HG03066 (cell line): Measurements from ENCODE around the gene CRIP1.

Source experiments
- ATAC-seq: cut with Tn5 transposase; IDR thresholded peaks from one replicate; pipeline ENCODE4 v1.9.1; 2021; ENCODE audit warnings: low read depth; ENCODE audit not compliant: unreplicated experiment

Gene CRIP1

GRCh38 chr14:105502446-105503295 is 16.0 kb downstream of the CRIP1 start:
- ATAC-seq, result no peak

GRCh38 chr14:105503296-105503640 is 16.6 kb downstream of the CRIP1 start:
- no peak for ATAC-seq

- ATAC-seq, result no peak
These were observed 17.4 kb downstream of the CRIP1 start for GRCh38 chr14:105503935-105504692.

GRCh38 chr14:105505101-105505500 is 18.4 kb downstream of the CRIP1 start:
- no peak for ATAC-seq

- ATAC-seq, result no peak
These were observed 20.6 kb downstream of the CRIP1 start for GRCh38 chr14:105507247-105507646.

- no peak for ATAC-seq
These were observed 21.4 kb downstream of the CRIP1 start for GRCh38 chr14:105508069-105508468.

GRCh38 chr14:105508601-105509000 is 21.9 kb downstream of the CRIP1 start:
- ATAC-seq, result no peak

GRCh38 chr14:105517096-105517495 is 30.4 kb downstream of the CRIP1 start:
- no peak for ATAC-seq

GRCh38 chr14:105519946-105520698 is 33.4 kb downstream of the CRIP1 start:
- no peak for ATAC-seq

- ATAC-seq, result no peak
These were observed 38.6 kb downstream of the CRIP1 start for GRCh38 chr14:105525326-105525725.

- no peak for ATAC-seq
These were observed 39.4 kb downstream of the CRIP1 start, which contains the start of gene TMEM121 for GRCh38 chr14:105525861-105526775. TMEM121 (plus strand) TSS chr14:105526583; CDS start chr14:105528835, 2,252 bp downstream.

- ATAC-seq, result no peak
These were observed 40.2 kb downstream of the CRIP1 start for GRCh38 chr14:105526776-105527380.

GRCh38 chr14:105527381-105527825 is 40.7 kb downstream of the CRIP1 start:
- no peak for ATAC-seq

GRCh38 chr14:105527826-105528585 is 41.3 kb downstream of the CRIP1 start:
- no peak for ATAC-seq

GRCh38 chr14:105528586-105529318 is 42.1 kb downstream of the CRIP1 start:
- no peak for ATAC-seq

GRCh38 chr14:105529319-105529568 is 42.6 kb downstream of the CRIP1 start:
- no peak for ATAC-seq

GRCh38 chr14:105529569-105530284 is 43.0 kb downstream of the CRIP1 start:
- no peak for ATAC-seq
